Limb (tissue), 2 donors: ENCODE measurements around the gene PLOD3.
"Not testable (repeated sequence)": the region's sequence is repeated elsewhere in the genome, so short reads cannot be mapped to it uniquely, and the experiment has no call there.

Experiments
- DNase-seq, 2 donors: peaks; one replicate each; pipeline ENCODE4 v3.0.0-alpha.2; 2016; ENCODE audit errors: extremely low spot score in 2 of 2

Gene PLOD3

GRCh38 chr7:101211501-101211900, 5.9 kb downstream of the PLOD3 start:
- no peak for DNase-seq

- DNase-seq = no peak
These were observed 7.2 kb downstream of the PLOD3 start for GRCh38 chr7:101210143-101210542.

- no peak for DNase-seq
These were observed 8.6 kb downstream of the PLOD3 start for GRCh38 chr7:101208794-101209193.

- no peak for DNase-seq
These were observed 9.9 kb downstream of the PLOD3 start for GRCh38 chr7:101207459-101207858.

- DNase-seq = no peak
These were observed 10.7 kb downstream of the PLOD3 start for GRCh38 chr7:101206665-101207042.

- DNase-seq = no peak
These were observed 11.3 kb downstream of the PLOD3 start for GRCh38 chr7:101205901-101206664.

GRCh38 chr7:101203740-101204738, 13.3 kb downstream of the PLOD3 start:
- DNase-seq = not testable (repeated sequence)

GRCh38 chr7:101202603-101202918, 14.8 kb downstream of the PLOD3 start:
- DNase-seq = no peak

GRCh38 chr7:101201695-101202602, 15.4 kb downstream of the PLOD3 start:
- DNase-seq = no peak

- DNase-seq = no peak
These were observed 16.4 kb downstream of the PLOD3 start, which contains the start of gene MOGAT3 for GRCh38 chr7:101200862-101201599. Gene MOGAT3, minus strand, starts transcription at chr7:101201036. Its CDS starts 182 bp downstream, at chr7:101200854.

- no peak for DNase-seq
These were observed 16.9 kb downstream of the PLOD3 start for GRCh38 chr7:101200504-101200861.

GRCh38 chr7:101199522-101199921, 17.9 kb downstream of the PLOD3 start:
- DNase-seq = not testable (repeated sequence)

- DNase-seq = no peak
These were observed 18.9 kb downstream of the PLOD3 start for GRCh38 chr7:101198476-101198875.

- DNase-seq = no peak
These were observed 19.4 kb downstream of the PLOD3 start for GRCh38 chr7:101197991-101198390.

GRCh38 chr7:101195884-101196283, 21.5 kb downstream of the PLOD3 start:
- no peak for DNase-seq

GRCh38 chr7:101189109-101189508, 28.3 kb downstream of the PLOD3 start:
- no peak for DNase-seq

GRCh38 chr7:101186844-101187428, 30.4 kb downstream of the PLOD3 start:
- no peak for DNase-seq

- no peak for DNase-seq
These were observed 31.2 kb downstream of the PLOD3 start for GRCh38 chr7:101186194-101186593.

- DNase-seq = no peak
These were observed 32.0 kb downstream of the PLOD3 start for GRCh38 chr7:101185258-101185839.
